ENCODE data around the gene ARMCX2.
"Not testable (repeated sequence)": the region's sequence is repeated elsewhere in the genome, so short reads cannot be mapped to it uniquely, and the experiment has no call there.

Gene ARMCX2

GRCh38 chrX:101659601-101660063 is at the start of gene ARMCX2:
ARMCX2 (minus strand) TSS chrX:101659850; CDS start chrX:101657588, 2,262 bp downstream.
- ATAC-seq, result no peak

- no peak for ATAC-seq
Observed at GRCh38 chrX:101709384-101709783, 49.7 kb upstream of the ARMCX2 start.

- ATAC-seq, result no peak
Observed at GRCh38 chrX:101708163-101708562, 48.5 kb upstream of the ARMCX2 start.

DNA sequence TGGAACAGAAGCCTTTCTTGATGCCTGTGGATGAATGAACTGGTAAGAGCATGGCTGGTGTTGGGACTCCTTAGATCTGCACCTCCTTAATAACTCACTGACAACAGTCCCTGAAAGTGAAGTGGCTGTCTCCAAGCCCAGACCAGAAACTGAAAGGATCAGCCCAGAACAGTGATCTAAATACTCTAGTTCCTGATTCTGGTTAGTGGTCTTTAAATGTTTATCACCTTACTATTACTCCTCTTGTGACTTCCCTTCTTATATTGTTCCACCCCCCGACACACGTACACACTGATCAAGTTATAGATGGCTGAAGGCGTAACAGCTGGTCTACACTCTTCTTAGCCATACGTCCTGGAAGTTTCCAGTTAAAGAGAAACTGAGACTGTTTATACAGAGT is 33.8 kb upstream of the ARMCX2 start:
- ATAC-seq, result peak in 1 of 2 donors; percentile 30

DNA sequence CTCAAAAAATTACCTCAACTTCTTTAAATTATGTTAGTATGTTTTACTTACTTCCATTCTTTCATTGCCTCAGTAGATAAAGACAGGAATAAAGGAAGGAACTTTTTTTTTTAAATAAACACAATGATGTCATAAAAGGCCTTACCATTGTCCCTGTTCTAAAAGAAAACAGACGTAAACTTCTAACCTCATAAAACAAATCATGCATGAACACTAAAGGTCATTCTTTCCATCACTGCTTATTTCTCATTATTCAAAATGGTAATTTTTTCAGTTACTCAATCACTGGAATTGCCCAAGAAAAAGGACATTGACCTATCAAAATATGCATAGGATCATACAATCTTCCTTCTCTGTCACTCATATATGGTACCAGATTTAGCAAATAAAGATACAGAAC is 32.2 kb upstream of the ARMCX2 start:
- ATAC-seq, result no peak

GRCh38 chrX:101686574-101686973 is 26.9 kb upstream of the ARMCX2 start:
- ATAC-seq, result no peak

DNA sequence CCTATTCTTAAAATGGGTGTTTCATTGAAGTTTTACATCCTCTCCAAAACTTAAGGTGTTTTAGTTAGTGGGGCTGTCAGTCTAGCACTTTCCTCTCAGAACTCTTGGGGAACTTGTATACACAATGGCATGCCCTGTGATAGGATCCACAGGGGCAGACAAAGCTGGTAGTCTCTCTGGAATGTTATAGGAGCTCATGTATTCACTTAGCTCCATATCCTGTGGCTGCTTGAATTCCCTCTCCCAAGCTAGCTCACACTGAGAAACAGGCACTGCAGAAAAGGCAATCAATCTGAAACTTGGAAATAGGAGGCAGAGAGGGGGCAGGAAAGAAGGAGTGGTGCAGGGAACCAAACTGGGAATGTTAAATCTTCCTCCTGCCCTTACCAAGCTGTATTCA is 26.3 kb upstream of the ARMCX2 start:
- ATAC-seq, result no peak

GRCh38 chrX:101682723-101683122 is 23.1 kb upstream of the ARMCX2 start:
- ATAC-seq, result no peak

DNA sequence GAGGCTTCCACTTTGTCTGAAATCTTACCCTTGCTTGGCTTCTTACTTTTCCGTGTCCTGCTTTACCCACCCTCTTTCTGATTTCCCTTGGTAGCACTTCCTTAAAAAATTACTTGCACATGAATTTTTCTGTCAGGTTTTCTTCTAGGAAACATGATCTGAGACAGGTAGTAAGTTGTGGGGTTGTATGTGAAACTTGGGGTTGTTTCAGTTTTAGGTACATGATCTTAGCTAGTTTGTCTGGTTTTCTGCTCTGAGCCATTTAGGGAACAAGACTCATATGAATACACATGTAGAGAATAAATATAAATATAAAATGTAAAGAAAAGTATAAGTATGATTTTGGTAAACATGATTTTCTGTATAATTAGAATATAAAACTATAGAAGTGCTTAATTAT is 17.4 kb upstream of the ARMCX2 start:
- no peak for ATAC-seq

DNA sequence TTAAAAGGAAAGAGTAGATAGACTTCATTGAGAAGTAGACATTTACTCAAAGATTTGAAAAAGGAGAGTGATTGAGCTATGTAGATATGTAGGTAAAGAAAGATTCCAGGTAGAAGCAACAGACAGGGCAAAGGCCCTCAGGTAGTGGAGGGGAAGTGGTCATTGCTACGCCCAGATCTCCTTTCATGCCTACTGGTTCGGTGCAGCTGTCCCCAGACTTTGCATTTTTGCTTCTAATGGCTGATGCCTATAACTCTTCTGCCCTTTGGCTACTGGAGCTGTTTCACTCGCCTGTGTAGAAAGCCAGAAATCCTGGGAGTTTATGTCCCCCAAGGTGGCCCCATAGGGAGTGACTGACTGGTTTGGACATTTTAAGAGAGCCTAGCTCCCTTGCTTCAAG is 16.9 kb upstream of the ARMCX2 start:
- no peak for ATAC-seq

GRCh38 chrX:101668143-101668542 is 8.5 kb upstream of the ARMCX2 start:
- no peak for ATAC-seq

DNA sequence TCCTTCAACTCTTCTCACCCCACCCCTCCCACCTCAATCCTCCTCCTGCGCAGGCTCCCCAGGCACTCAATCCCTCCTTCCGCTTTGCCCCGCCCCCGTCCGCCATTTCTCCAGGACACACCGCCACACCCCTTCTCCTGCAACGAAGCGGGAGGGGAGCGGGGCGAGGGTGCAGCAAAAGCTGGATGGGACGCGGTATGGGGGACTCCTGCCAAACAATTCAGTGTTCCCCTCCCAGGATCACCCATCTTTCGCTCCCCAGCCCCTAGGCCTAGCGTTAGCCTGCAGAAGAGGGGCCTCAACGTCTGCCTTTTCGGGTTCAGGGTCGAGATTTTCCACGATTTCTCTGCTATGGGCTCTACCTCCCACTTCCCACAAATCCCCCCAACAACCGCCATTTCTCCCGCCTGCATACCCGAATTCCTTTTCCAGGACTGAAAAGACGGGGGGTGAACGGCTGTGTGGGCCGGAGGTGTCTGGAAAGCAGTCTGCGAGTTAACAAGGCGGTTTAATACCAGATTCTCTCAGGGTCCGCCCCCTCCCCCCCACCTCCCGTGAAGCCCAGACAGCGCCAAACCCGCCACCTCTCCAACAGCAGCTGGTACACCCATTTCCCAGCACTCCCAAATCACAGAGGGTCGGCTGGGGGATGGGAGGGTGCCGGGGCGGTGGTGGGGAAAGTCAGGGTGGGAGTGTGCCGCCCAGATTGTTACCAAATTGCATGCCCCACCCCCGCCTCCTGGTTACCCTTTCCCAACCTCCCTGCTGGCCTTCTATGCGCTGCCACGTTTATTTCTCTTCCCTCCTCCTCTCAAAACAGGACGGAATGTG is 774 bp downstream of the ARMCX2 start:
- ATAC-seq, result peak; percentile 65 to 75

DNA sequence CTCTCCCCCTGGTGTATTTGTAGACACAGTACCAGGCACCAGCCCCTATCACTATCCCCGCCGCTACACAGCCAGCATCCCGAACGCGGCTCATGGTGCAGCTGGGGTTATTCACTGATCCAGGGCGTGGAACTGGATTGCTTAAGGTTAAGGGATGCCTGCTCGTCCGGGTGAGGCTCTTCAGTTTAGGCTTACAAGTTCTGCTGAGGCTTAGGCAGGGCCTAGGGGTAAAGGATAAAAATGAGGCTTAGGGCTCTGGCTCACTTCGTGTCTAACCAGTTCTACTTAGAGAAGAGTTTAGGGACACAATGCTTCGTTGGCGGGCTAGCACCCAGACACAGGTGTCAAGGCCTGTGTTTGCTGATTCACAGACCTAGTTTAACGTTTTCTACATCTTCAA is 2.2 kb downstream of the ARMCX2 start:
- ATAC-seq, result no peak

DNA sequence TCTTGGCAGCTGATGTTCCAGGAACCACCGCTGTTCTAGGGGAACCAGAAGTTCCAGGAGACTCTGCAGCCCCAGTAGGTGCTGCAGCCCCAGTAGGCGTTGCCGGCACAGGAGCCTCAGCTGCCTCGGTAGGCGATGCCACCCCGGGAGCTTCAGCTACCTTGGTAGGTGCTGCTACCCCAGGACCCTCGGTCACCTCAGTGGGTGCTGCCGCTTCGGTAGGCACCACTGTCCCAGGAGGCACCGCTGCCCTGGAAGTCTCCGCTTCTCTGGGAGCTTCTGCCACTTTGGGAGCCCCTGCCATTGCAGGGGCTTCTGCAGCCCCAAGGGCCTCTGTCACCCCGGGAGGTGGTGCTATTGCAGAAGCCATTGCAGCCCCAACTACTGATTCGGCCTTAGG is 2.8 kb downstream of the ARMCX2 start:
- ATAC-seq, result no peak

GRCh38 chrX:101655534-101655933 is 4.1 kb downstream of the ARMCX2 start:
- peak in 1 of 2 donors; percentile 33 for ATAC-seq

- ATAC-seq, result not testable (repeated sequence)
Observed at GRCh38 chrX:101647716-101648115, 11.9 kb downstream of the ARMCX2 start.

DNA sequence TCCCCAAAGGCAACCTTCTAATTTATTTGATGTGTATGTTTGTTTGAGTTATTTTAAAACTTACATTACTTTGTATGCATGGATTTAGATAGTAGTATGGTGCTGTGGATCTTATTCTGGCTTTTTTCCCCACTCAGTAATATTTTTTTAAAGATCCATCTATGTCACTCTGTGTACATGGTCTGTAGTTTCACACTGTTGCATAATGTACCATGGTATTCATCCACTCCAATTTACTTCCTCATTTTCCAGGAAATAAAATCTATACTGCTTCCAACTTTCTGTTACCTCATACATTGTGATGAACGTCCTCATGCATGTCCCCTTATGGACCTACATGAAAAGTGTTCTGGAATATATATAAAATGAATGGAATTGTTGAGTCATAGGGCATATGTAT is 17.6 kb downstream of the ARMCX2 start:
- no peak for ATAC-seq

DNA sequence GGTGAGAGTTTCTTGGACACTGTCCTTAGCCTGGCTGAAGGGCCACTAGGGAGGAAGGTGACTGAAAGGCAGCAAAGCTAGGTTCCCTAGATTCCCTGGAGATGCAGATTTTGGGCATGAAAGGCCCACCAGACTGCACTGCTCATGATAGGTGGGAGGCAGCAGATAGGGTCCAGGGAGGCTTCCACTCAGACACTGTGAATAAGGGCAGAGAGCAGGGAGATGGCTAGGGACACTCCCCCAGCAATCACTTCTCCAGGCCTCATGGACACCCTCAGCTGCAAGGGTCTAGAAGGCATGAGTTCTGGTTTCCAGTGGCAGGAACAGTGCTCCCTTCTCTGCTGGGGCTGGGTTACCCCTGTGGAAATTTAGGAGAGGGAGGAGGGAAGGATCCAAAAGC is 20.1 kb downstream of the ARMCX2 start:
- no peak for ATAC-seq

DNA sequence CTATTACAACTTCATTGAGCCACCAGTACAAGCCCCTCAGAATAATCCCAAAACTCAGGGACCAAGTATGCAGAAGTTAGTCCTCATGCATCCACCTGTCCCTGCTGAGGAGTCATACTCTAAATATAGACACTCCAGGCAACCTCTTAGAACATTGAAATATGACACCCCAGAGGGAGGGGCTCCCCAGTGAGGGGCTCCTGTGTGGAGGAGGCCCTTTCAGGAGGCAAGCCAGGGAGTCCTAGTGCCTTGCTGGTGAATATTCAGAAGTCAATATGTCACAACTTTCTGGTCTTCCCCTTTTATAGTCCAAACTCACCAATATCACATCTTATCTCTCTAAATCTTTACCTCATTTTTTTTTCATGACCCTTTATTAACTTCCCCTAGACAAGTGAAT is 40.3 kb downstream of the ARMCX2 start:
- no peak for ATAC-seq

DNA sequence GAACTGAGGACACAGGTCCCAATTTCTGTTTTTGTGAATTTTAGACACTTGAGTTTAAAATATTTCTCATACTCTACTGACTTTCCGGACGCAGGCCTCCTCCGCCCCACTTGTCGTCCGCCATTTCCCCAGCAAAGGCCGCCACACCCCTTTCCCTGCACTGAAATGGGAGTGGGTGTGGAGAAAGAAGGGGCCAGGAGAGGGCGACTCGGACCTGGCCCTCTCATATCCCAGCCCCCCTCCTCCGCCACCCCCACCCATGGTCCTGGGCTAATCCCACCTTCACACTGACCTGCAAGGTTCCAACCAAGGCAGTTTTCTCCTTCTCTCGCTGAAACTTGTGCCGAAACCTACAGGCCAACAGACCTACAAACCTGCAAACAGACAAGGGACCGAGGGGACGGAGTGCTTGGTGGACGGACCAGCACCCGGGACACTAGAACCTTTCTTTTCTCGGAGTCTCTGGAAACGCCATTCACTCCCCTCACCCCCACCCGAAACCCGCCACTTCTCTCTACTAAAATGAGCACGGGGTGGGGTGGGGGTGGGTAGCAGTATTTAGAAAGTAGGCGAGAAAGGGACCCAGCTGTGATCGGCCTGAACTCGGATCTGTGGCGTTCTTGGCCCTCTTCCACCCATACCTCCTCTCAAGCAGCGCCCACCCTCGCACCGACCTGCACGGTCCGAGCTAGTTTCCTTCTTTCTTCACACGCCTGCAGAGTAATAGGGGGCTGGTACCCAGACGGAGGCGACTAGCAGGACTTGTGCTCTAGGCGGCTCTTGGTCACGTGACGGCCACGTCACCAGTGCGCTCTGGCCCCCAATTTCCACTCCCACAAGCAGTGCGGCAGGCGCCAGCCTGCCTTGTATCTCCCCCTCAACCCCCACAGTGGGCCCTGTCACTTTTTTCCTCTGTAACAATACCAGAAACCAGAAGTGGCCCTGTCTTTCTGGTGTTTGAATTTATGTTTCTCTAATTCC is 42.1 kb downstream of the ARMCX2 start, which contains the start of gene ARMCX6:
TSS of gene ARMCX6 (minus strand) at position 790 of the 981 bp plus-strand sequence. CDS start 1,380 bp downstream, outside the sequence.
- ATAC-seq, result peak; percentile 93 to 96

DNA sequence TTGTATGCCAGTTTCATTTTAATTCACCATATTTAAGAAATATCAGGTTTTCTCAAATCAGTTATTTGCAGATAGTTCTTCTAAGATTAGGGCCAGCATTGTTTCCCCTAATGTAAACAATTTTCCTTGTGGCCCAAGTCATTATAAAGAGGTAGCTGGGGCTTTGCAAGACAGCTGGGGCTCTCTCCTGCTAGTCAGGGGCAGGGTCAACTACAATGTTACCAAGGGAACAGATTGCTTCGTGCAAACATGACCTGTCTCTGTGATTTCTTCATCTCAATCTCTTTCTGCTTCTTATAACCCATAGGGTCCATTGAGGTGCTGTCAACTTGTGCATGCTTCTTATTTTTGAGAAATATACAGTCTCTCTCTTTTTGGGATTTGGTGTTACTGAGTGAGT is 53.9 kb downstream of the ARMCX2 start:
- no peak for ATAC-seq
